DOHH2 (cell line): Measurements from ENCODE around the gene IL2RA.

ENCODE experiments used
- H3F3A ChIP-seq: fragments of 200-600 bp; sonication (generic), shearing (Covaris generic); 2 replicates; pipeline ENCODE4 v1.6.0; 2016; ENCODE audit warnings: antibody characterized with exemption, mild to moderate bottlenecking; ENCODE audit not compliant: control insufficient read depth, insufficient read depth
- H3K27ac ChIP-seq: fragments of 200-600 bp; sonication (generic); 2 replicates; pipeline ENCODE4 v1.5.1; 2014; ENCODE audit warnings: low read depth, mild to moderate bottlenecking, low read length, moderate library complexity
- H3K27me3 ChIP-seq: fragments of 200-600 bp; sonication (generic); 2 replicates; pipeline ENCODE4 v1.6.1; 2014; ENCODE audit warnings: mild to moderate bottlenecking, low read length, mixed read lengths; ENCODE audit not compliant: control insufficient read depth
- H3K36me3 ChIP-seq: fragments of 200-600 bp; sonication (generic); 2 replicates; pipeline ENCODE4 v1.6.1; 2014; ENCODE audit warnings: mild to moderate bottlenecking, low read length, moderate library complexity, mixed read lengths; ENCODE audit not compliant: control insufficient read depth
- H3K4me1 ChIP-seq: fragments of 200-600 bp; sonication (generic); 2 replicates; pipeline ENCODE4 v1.6.1; 2014; ENCODE audit warnings: mild to moderate bottlenecking, low read length, mixed read lengths; ENCODE audit not compliant: control insufficient read depth
- H3K4me2 ChIP-seq: fragments of 200-600 bp; sonication (generic); 2 replicates; pipeline ENCODE4 v1.6.0; 2014; ENCODE audit warnings: mild to moderate bottlenecking, low read length, moderate library complexity
- H3K4me3 ChIP-seq: fragments of 200-600 bp; sonication (generic); 2 replicates; pipeline ENCODE4 v1.5.1; 2014; ENCODE audit warnings: mild to moderate bottlenecking, low read length, mixed read lengths
- H3K79me2 ChIP-seq: fragments of 200-600 bp; sonication (generic); 2 replicates; pipeline ENCODE4 v1.6.1; 2014; ENCODE audit warnings: mild to moderate bottlenecking, low read length, mixed read lengths; ENCODE audit not compliant: control insufficient read depth
- H3K9me2 ChIP-seq: fragments of 200-600 bp; sonication (generic); replicated peaks from 2 replicates; pipeline ENCODE4 v1.6.1; 2014; ENCODE audit warnings: mild to moderate bottlenecking, low read length, mixed read lengths; ENCODE audit not compliant: control insufficient read depth
- H3K9me3 ChIP-seq: fragments of 200-600 bp; sonication (generic); 2 replicates; pipeline ENCODE4 v1.6.1; 2014; ENCODE audit warnings: antibody characterized with exemption, low read length, mixed read lengths; ENCODE audit not compliant: control insufficient read depth, insufficient read depth
- H4K20me1 ChIP-seq: fragments of 200-600 bp; sonication (generic); 2 replicates; pipeline ENCODE4 v1.6.0; 2014; ENCODE audit warnings: low read depth, mild to moderate bottlenecking, antibody characterized with exemption, low read length, moderate library complexity; ENCODE audit not compliant: control insufficient read depth, insufficient read depth
- EZH2phosphoT487 ChIP-seq: fragments of 200-600 bp; sonication (generic); IDR thresholded peaks from 2 replicates; pipeline ENCODE4 v1.6.1; 2017; ENCODE audit warnings: borderline replicate concordance, mild to moderate bottlenecking, antibody characterized with exemption, low read length, moderate library complexity, mixed read lengths
- TF ChIP-seq, protein P1 (sequence below): fragments of 200-600 bp; sonication (generic); IDR thresholded peaks from one replicate; pipeline ENCODE4 v1.5.1; 2014; ENCODE audit warnings: antibody characterized with exemption, mild to moderate bottlenecking, low read depth, low read length; ENCODE audit not compliant: poor library complexity, severe bottlenecking

The IL2RA gene

DNA sequence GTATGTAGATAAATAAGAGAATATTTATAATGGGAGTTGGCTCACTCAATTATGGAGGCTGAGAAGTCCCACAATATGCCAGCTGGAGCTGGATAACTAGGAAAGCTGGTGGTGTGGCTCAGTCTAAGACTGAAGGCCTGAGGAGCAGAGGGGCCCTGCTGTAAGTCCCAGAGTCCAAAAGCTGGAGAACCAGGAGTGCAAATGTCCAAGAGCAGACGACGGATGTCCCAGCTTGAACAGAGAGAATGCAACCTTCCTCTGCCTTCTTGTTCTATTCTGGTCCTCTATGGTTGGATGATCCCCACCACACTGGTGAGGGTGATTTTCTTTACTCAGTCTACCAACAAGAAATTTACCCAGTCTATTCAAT lies 13.2 kb downstream of the IL2RA start:
- H3K27ac ChIP-seq, result no peak overlapping the region
- no peak overlapping the region for H3K4me3 ChIP-seq
- no peaks in the 10 kb centered on the region for H3K79me2 ChIP-seq
- no peak overlapping the region for H3K4me2 ChIP-seq
- H3K27me3 ChIP-seq, result peaks cover 29% of the 10 kb centered on the region
- H3K9me3 ChIP-seq, result no peaks in the 10 kb centered on the region
- H3K9me2 ChIP-seq, result no peaks in the 10 kb centered on the region
- H3F3A ChIP-seq, result 0 out of 2 replicates have a peak, but pooled peaks cover 7% of the 10 kb centered on the region
- H4K20me1 ChIP-seq, result no peaks in the 10 kb centered on the region
- H3K36me3 ChIP-seq, result no peaks in the 10 kb centered on the region
- H3K4me1 ChIP-seq, result peaks cover 68% of the 10 kb centered on the region
- TF ChIP-seq, protein P1, sequence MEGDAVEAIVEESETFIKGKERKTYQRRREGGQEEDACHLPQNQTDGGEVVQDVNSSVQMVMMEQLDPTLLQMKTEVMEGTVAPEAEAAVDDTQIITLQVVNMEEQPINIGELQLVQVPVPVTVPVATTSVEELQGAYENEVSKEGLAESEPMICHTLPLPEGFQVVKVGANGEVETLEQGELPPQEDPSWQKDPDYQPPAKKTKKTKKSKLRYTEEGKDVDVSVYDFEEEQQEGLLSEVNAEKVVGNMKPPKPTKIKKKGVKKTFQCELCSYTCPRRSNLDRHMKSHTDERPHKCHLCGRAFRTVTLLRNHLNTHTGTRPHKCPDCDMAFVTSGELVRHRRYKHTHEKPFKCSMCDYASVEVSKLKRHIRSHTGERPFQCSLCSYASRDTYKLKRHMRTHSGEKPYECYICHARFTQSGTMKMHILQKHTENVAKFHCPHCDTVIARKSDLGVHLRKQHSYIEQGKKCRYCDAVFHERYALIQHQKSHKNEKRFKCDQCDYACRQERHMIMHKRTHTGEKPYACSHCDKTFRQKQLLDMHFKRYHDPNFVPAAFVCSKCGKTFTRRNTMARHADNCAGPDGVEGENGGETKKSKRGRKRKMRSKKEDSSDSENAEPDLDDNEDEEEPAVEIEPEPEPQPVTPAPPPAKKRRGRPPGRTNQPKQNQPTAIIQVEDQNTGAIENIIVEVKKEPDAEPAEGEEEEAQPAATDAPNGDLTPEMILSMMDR, result no peak
- no peak for TF ChIP-seq EZH2phosphoT487

DNA sequence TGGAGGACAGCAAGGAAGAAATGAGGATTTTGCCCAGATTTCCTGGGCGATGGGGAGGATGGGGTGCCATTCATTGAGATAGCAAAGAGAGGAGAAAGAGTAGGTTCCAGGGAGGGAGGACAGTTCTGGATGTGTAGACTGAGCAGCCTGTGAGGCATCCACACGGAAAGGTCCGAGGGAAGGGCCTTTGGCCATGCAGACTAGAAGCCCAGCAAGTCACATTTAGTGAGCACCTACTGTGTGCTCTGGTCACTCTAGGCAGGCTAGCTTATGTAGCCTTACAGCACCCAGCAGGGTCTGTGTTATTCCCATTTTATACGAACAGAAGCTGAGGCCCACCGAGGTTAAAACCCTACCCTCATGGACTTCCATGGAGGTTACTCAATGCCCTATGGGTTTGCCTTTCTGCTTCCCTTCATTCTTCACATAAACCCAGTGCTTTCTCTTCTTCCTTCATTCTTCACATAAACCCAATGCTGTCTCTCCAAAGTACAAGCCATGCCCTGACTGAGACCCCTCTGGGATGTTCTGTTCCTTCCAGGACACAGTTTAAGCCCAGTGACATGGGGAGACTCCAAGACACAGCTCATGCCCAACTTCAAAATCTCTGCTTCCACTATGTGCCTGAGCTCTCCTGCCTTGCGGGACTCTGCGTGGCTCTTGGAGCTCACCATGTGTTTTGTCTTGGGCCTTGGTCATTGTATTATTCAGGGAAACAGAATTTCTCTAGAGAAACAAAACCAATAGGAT lies 13.7 kb downstream of the IL2RA start:
- H3K4me3 ChIP-seq, result no peak overlapping the region
- peaks cover 65% of the 10 kb centered on the region for H3K4me1 ChIP-seq
- H3K9me3 ChIP-seq, result no peaks in the 10 kb centered on the region
- no peaks in the 10 kb centered on the region for H3K36me3 ChIP-seq
- no peak overlapping the region for H3K4me2 ChIP-seq
- H3K27ac ChIP-seq, result no peak overlapping the region
- no peaks in the 10 kb centered on the region for H4K20me1 ChIP-seq
- no peak for TF ChIP-seq EZH2phosphoT487
- TF ChIP-seq, protein P1, result no peak
- no peaks in the 10 kb centered on the region for H3K9me2 ChIP-seq
- 0 out of 2 replicates have a peak, but pooled peaks cover 7% of the 10 kb centered on the region for H3F3A ChIP-seq
- H3K79me2 ChIP-seq, result no peaks in the 10 kb centered on the region
- H3K27me3 ChIP-seq, result peaks cover 29% of the 10 kb centered on the region

DNA sequence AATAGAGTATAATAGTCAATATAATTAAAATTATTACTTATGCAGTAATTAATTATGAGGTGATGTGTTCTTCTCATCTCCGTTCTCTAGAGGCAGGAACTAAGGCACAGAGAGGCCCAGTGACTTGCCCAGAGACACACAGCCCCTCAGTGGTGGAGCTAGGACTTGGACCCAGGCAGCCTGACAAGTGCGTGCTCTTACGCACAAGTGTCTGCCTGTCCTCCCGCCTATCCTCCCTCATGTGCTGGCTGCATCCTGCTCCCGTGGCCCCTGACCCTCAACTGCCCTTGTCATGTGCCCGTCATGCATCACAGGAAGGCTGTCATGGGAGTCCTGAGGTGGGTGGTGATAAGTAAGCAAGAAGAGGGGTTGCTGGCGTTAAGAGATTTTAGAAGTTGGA lies 14.3 kb downstream of the IL2RA start:
- Histone ChIP-seq H3K4me2 (no peak overlapping the region), H4K20me1 (no peaks in the 10 kb centered on the region), H3K79me2 (no peaks in the 10 kb centered on the region), H3F3A (0 out of 2 replicates have a peak, but pooled peaks cover 7% of the 10 kb centered on the region), H3K27ac (no peak overlapping the region), H3K9me2 (no peaks in the 10 kb centered on the region), H3K36me3 (no peaks in the 10 kb centered on the region), H3K27me3 (peaks cover 27% of the 10 kb centered on the region), H3K4me3 (no peak overlapping the region), H3K9me3 (no peaks in the 10 kb centered on the region), H3K4me1 (peaks cover 59% of the 10 kb centered on the region)
- TF ChIP-seq EZH2phosphoT487, result no peak
- TF ChIP-seq, protein P1, result no peak
